HEK293 (cell line): Measurements from ENCODE around the gene GPATCH4.

Experiments used
- GLI2 ChIP-seq: fragments of 450-650 bp; formaldehyde crosslinking; IDR thresholded peaks from 2 replicates; pipeline ENCODE4; 2017; ENCODE audit warnings: missing biosample characterization, missing genetic modification characterization, low read depth, borderline replicate concordance
- GLIS1 ChIP-seq: fragments of 450-650 bp; formaldehyde crosslinking; IDR thresholded peaks from 2 replicates; pipeline ENCODE4 v1.5.1; 2016; ENCODE audit warnings: missing biosample characterization, missing genetic modification characterization
- HOXC10 ChIP-seq: sonication (generic); formaldehyde crosslinking; IDR thresholded peaks from 2 replicates; pipeline ENCODE4 v1.8.1; 2023; ENCODE audit warnings: mild to moderate bottlenecking, missing genetic modification reagents
- PRDM2 ChIP-seq: fragments of 450-650 bp; formaldehyde crosslinking; IDR thresholded peaks from 2 replicates; pipeline ENCODE4 v1.5.1; 2016; ENCODE audit warnings: missing biosample characterization, missing genetic modification characterization, borderline replicate concordance
- PRDM6 ChIP-seq: fragments of 450-650 bp; formaldehyde crosslinking; IDR thresholded peaks from 2 replicates; pipeline ENCODE4 v1.5.1; 2017; ENCODE audit warnings: missing biosample characterization, missing genetic modification characterization
- REPIN1 ChIP-seq: fragments of 450-650 bp; formaldehyde crosslinking; IDR thresholded peaks from 2 replicates; pipeline ENCODE4 v1.5.1; 2017; ENCODE audit warnings: missing biosample characterization, missing genetic modification characterization, low read depth
- SP3 ChIP-seq: fragments of 450-650 bp; formaldehyde crosslinking; IDR thresholded peaks from 2 replicates; pipeline ENCODE4 v1.5.1; 2016; ENCODE audit warnings: missing biosample characterization, missing genetic modification characterization
- SP7 ChIP-seq: fragments of 450-650 bp; formaldehyde crosslinking; IDR thresholded peaks from 2 replicates; pipeline ENCODE4 v1.5.1; 2016; ENCODE audit warnings: missing biosample characterization, missing genetic modification characterization
- TCF7L2 ChIP-seq: IDR thresholded peaks from 2 replicates; pipeline ENCODE4 v1.6.1; 2011; ENCODE audit warnings: low read depth, mild to moderate bottlenecking, inconsistent platforms, low read length, moderate library complexity, borderline replicate concordance
- ZBTB17 ChIP-seq: fragments of 450-650 bp; formaldehyde crosslinking; IDR thresholded peaks from 2 replicates; pipeline ENCODE4 v1.5.1; 2016; ENCODE audit warnings: missing biosample characterization, missing genetic modification characterization
- ZNF114 ChIP-seq: fragments of 450-650 bp; formaldehyde crosslinking; IDR thresholded peaks from 2 replicates; pipeline ENCODE4 v1.5.0; 2017; ENCODE audit warnings: missing biosample characterization, missing genetic modification characterization
- ZNF140 ChIP-seq: fragments of 450-650 bp; formaldehyde crosslinking; IDR thresholded peaks from 2 replicates; pipeline ENCODE4 v1.5.1; 2016; ENCODE audit warnings: missing biosample characterization, missing genetic modification characterization
- ZNF18 ChIP-seq: fragments of 450-650 bp; formaldehyde crosslinking; IDR thresholded peaks from 2 replicates; pipeline ENCODE4 v1.5.1; 2016; ENCODE audit warnings: missing biosample characterization, missing genetic modification characterization
- ZNF202 ChIP-seq: fragments of 450-650 bp; formaldehyde crosslinking; IDR thresholded peaks from 2 replicates; pipeline ENCODE4 v1.5.1; 2016; ENCODE audit warnings: missing biosample characterization, missing genetic modification characterization, borderline replicate concordance
- ZNF223 ChIP-seq: fragments of 450-650 bp; formaldehyde crosslinking; IDR thresholded peaks from 2 replicates; pipeline ENCODE4 v1.5.1; 2016; ENCODE audit warnings: missing biosample characterization, missing genetic modification characterization
- ZNF362 ChIP-seq: fragments of 450-650 bp; formaldehyde crosslinking; IDR thresholded peaks from 2 replicates; pipeline ENCODE4 v1.5.1; 2016; ENCODE audit warnings: missing biosample characterization, missing genetic modification characterization
- ZNF510 ChIP-seq: fragments of 450-650 bp; formaldehyde crosslinking; IDR thresholded peaks from 2 replicates; pipeline ENCODE4 v1.5.1; 2018; ENCODE audit warnings: mild to moderate bottlenecking, missing genetic modification characterization, missing biosample characterization; ENCODE audit not compliant: insufficient replicate concordance
- ZNF513 ChIP-seq: fragments of 450-650 bp; IDR thresholded peaks from 2 replicates; pipeline ENCODE4 v1.5.1; 2018; ENCODE audit warnings: missing biosample characterization, missing genetic modification characterization
- ZNF514 ChIP-seq: fragments of 450-650 bp; formaldehyde crosslinking; IDR thresholded peaks from 2 replicates; pipeline ENCODE4 v1.5.1; 2016; ENCODE audit warnings: missing biosample characterization, missing genetic modification characterization
- ZNF621 ChIP-seq: fragments of 450-650 bp; formaldehyde crosslinking; IDR thresholded peaks from 2 replicates; pipeline ENCODE4 v1.5.1; 2017; ENCODE audit warnings: missing biosample characterization, missing genetic modification characterization
- ZNF645 ChIP-seq: fragments of 450-650 bp; formaldehyde crosslinking; IDR thresholded peaks from 2 replicates; pipeline ENCODE4; 2016; ENCODE audit warnings: missing biosample characterization, missing genetic modification characterization
- ZNF654 ChIP-seq: fragments of 450-650 bp; formaldehyde crosslinking; IDR thresholded peaks from 2 replicates; pipeline ENCODE4 v1.5.1; 2016; ENCODE audit warnings: low read depth, missing biosample characterization, missing genetic modification characterization
- ZNF76 ChIP-seq: fragments of 450-650 bp; formaldehyde crosslinking; IDR thresholded peaks from 2 replicates; pipeline ENCODE4; 2016; ENCODE audit warnings: low read depth, missing biosample characterization, missing genetic modification characterization, borderline replicate concordance
- ZNF768 ChIP-seq: fragments of 450-650 bp; formaldehyde crosslinking; IDR thresholded peaks from 2 replicates; pipeline ENCODE4 v1.5.1; 2018; ENCODE audit warnings: missing biosample characterization, mild to moderate bottlenecking, missing genetic modification characterization
- ZNF777 ChIP-seq: fragments of 450-650 bp; formaldehyde crosslinking; IDR thresholded peaks from 2 replicates; pipeline ENCODE4 v1.5.1; 2017; ENCODE audit warnings: missing biosample characterization, missing genetic modification characterization, borderline replicate concordance
- ZXDB ChIP-seq: fragments of 450-650 bp; formaldehyde crosslinking; IDR thresholded peaks from 2 replicates; pipeline ENCODE4 v1.5.1; 2016; ENCODE audit warnings: missing biosample characterization, missing genetic modification characterization

The GPATCH4 gene

GRCh38 chr1:156591432-156592157, 9.7 kb downstream of the GPATCH4 start, which contains the start of gene NAXE (continued):
- TF ChIP-seq ZNF140 (no peak), ZNF18 (tag by site-specific recombination) (peak; percentile 70; the same call in 1 of the 2 replicates), ZNF513 (tag by site-specific recombination) (no peak), ZNF621 (tag by site-specific recombination) (no peak), ZNF654 (no peak), ZNF768 (tag by site-specific recombination) (no peak), HOXC10 (CRISPR knock-in tag) (no peak), SP3 (tag by site-specific recombination) (peak; percentile 74), ZNF202 (tag by site-specific recombination) (no peak), SP7 (tag by site-specific recombination) (peak; percentile 7; the same call in 1 of the 2 replicates), ZBTB17 (tag by site-specific recombination) (peak; percentile 60), ZNF223 (tag by site-specific recombination) (no peak), ZNF514 (no peak), ZNF114 (tag by site-specific recombination) (no peak), ZXDB (tag by site-specific recombination) (peak; percentile 65), ZNF510 (tag by site-specific recombination) (no peak), ZNF645 (tag by site-specific recombination) (no peak), GLIS1 (tag by site-specific recombination) (no peak), ZNF76 (tag by site-specific recombination) (no peak), PRDM2 (tag by site-specific recombination) (no peak), REPIN1 (tag by site-specific recombination) (no peak), ZNF362 (tag by site-specific recombination) (no peak), ZNF777 (tag by site-specific recombination) (no peak), GLI2 (tag by site-specific recombination) (no peak), PRDM6 (tag by site-specific recombination) (no peak), TCF7L2 (no peak)
